ENCODE data around the gene SCOC. TPM values are rescaled to one million over a fixed set of nuclear protein-coding genes. Genes with fewer than 3 reads are reported as not detected.

Gene SCOC
- total and polyA plus RNA-seq, 2 of the 4 experiments (the other 2 are of a cell fraction) = 12.9 to 33.2 TPM

- Histone ChIP-seq H2AFZ (replicated peaks; ENCODE audit: low read length, poor library complexity) (no peak overlapping the region), H3K4ac (ENCODE audit: low read depth, low read length) (no peak overlapping the region), H3K79me1 (ENCODE audit: low read depth in 1 of 2, low read length in 2 of 2) (no peaks in the 10 kb centered on the region), H3K27me3 (ENCODE audit: control insufficient read depth, insufficient read depth, low read length) (peaks cover 15% of the 10 kb centered on the region), H3K56ac (ENCODE audit: extremely low read depth, insufficient read depth, low read length) (no peak overlapping the region), H2AK5ac (ENCODE audit: low read depth, low read length) (no peak overlapping the region), H2AK9ac (replicated peaks; ENCODE audit: low read depth, low read length, poor library complexity) (no peak overlapping the region), H3K9me1 (ENCODE audit: insufficient read depth, low read length) (peaks cover 2% of the 10 kb centered on the region; the same call in 1 of the 2 replicates), H2BK5ac (ENCODE audit: low read depth, low read length, poor library complexity, severe bottlenecking) (no peak overlapping the region), H3K18ac (ENCODE audit: low read depth, low read length) (no peak overlapping the region), H4K91ac (ENCODE audit: insufficient read depth, low read depth, low read length) (no peak overlapping the region), H3K36me3 (ENCODE audit: control insufficient read depth, insufficient read depth, low read length) (no peaks in the 10 kb centered on the region), H4K8ac (ENCODE audit: low read depth in 2 of 2, low read length in 2 of 2) (no peak overlapping the region), H3K27ac (ENCODE audit: insufficient read depth, low read length) (no peak overlapping the region), H4K5ac (ENCODE audit: low read depth, low read length) (no peak overlapping the region), H2BK20ac (ENCODE audit: low read depth, low read length) (no peak overlapping the region), H2BK120ac (ENCODE audit: low read depth, low read length) (no peak overlapping the region), H3K14ac (replicated peaks; ENCODE audit: low read depth, low read length) (no peak overlapping the region), H3K23ac (ENCODE audit: low read depth, low read length) (no peak overlapping the region), H3K9ac (ENCODE audit: low read depth, low read length) (no peak overlapping the region), H3K4me2 (ENCODE audit: low read depth, low read length) (no peak overlapping the region), H2BK15ac (ENCODE audit: low read depth, low read length) (no peak overlapping the region), H3K4me3 (ENCODE audit: insufficient read depth, low read depth, low read length) (no peak overlapping the region), H3K4me1 (ENCODE audit: control insufficient read depth, insufficient read depth, low read length) (no peaks in the 10 kb centered on the region; the same call in 1 of the 2 replicates), H4K20me1 (ENCODE audit: insufficient read depth, low read length) (no peaks in the 10 kb centered on the region), H3K9me3 (ENCODE audit: control insufficient read depth, insufficient read depth, low read length) (no peaks in the 10 kb centered on the region)
- WGBS, 2 experiments (ENCODE audit: extremely low coverage in 2 of 2, insufficient read length in 1 of 2) = no CpG with 5 or more reads among the region's 1 CpG
- dilution Hi-C loops (cut with HindIII; ENCODE audit: low sequenced_read_pairs, unreplicated experiment) (no loop called here), in situ Hi-C loops (cut with MboI; ENCODE audit: low sequenced_read_pairs) (loop anchor here (10.0 to 25.0 kb wide), 3 partner anchors 343 to 779 kb away; partner anchors contain the start of gene RNF150), intact Hi-C loops (cut with micrococcal nuclease) (loop anchor here (2.0 kb wide), 1 partner anchor 623 kb away; no protein-coding TSS in a partner anchor)
- BruUV-seq (replicated peaks) = no TSS peak
- DNase-seq = no peak
- ATAC-seq (ENCODE audit: low read depth) = no peak
- CTCF ChIA-PET = no interaction called here
- TF ChIP-seq MXI1 (IDR thresholded peaks at IDR 0.05; ENCODE audit: borderline replicate concordance, low read depth, low read length) (no peak), SMC3 (IDR thresholded peaks at IDR 0.05; ENCODE audit: low read depth, low read length) (no peak), BHLHE40 (IDR thresholded peaks at IDR 0.05; ENCODE audit: low read depth, low read length) (no peak), RAD21 (IDR thresholded peaks at IDR 0.05; ENCODE audit: low read length) (no peak), RCOR1 (IDR thresholded peaks at IDR 0.05; ENCODE audit: insufficient replicate concordance, low read length) (no peak), POLR2A (IDR thresholded peaks at IDR 0.05; ENCODE audit: low read depth, low read length) (no peak), CHD1 (IDR thresholded peaks at IDR 0.05; ENCODE audit: low read depth, low read length) (no peak), MAFK (IDR thresholded peaks at IDR 0.05; ENCODE audit: low read depth, low read length) (no peak), MAZ (IDR thresholded peaks at IDR 0.05; ENCODE audit: borderline replicate concordance, low read depth, low read length) (no peak), RFX5 (IDR thresholded peaks at IDR 0.05; ENCODE audit: low read depth, low read length) (no peak), FOS (IDR thresholded peaks at IDR 0.05; ENCODE audit: low read depth, low read length) (no peak), CEBPB (IDR thresholded peaks at IDR 0.05; ENCODE audit: low read depth, low read length) (no peak), NFE2L2 (IDR thresholded peaks at IDR 0.05; ENCODE audit: low read depth, low read length) (no peak)
- TF ChIP-seq, protein P1, sequence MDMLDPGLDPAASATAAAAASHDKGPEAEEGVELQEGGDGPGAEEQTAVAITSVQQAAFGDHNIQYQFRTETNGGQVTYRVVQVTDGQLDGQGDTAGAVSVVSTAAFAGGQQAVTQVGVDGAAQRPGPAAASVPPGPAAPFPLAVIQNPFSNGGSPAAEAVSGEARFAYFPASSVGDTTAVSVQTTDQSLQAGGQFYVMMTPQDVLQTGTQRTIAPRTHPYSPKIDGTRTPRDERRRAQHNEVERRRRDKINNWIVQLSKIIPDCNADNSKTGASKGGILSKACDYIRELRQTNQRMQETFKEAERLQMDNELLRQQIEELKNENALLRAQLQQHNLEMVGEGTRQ (IDR thresholded peaks at IDR 0.05; ENCODE audit: low read depth, low read length) = no peak
- TF ChIP-seq, protein P2, sequence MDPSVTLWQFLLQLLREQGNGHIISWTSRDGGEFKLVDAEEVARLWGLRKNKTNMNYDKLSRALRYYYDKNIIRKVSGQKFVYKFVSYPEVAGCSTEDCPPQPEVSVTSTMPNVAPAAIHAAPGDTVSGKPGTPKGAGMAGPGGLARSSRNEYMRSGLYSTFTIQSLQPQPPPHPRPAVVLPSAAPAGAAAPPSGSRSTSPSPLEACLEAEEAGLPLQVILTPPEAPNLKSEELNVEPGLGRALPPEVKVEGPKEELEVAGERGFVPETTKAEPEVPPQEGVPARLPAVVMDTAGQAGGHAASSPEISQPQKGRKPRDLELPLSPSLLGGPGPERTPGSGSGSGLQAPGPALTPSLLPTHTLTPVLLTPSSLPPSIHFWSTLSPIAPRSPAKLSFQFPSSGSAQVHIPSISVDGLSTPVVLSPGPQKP (IDR thresholded peaks at IDR 0.05; ENCODE audit: borderline replicate concordance, low read depth, low read length) = no peak
- TF ChIP-seq, protein P3, sequence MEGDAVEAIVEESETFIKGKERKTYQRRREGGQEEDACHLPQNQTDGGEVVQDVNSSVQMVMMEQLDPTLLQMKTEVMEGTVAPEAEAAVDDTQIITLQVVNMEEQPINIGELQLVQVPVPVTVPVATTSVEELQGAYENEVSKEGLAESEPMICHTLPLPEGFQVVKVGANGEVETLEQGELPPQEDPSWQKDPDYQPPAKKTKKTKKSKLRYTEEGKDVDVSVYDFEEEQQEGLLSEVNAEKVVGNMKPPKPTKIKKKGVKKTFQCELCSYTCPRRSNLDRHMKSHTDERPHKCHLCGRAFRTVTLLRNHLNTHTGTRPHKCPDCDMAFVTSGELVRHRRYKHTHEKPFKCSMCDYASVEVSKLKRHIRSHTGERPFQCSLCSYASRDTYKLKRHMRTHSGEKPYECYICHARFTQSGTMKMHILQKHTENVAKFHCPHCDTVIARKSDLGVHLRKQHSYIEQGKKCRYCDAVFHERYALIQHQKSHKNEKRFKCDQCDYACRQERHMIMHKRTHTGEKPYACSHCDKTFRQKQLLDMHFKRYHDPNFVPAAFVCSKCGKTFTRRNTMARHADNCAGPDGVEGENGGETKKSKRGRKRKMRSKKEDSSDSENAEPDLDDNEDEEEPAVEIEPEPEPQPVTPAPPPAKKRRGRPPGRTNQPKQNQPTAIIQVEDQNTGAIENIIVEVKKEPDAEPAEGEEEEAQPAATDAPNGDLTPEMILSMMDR (conservative IDR thresholded peaks at IDR 0.05; ENCODE audit: low read depth, low read length) = no peak
- POLR2A ChIA-PET (ENCODE audit: unreplicated experiment) = no interaction called here
Observed at GRCh38 chr4:140358281-140358680, 15.2 kb upstream of the SCOC start.
